Measurements from ENCODE around the gene NOM1.

Gene NOM1

DNA sequence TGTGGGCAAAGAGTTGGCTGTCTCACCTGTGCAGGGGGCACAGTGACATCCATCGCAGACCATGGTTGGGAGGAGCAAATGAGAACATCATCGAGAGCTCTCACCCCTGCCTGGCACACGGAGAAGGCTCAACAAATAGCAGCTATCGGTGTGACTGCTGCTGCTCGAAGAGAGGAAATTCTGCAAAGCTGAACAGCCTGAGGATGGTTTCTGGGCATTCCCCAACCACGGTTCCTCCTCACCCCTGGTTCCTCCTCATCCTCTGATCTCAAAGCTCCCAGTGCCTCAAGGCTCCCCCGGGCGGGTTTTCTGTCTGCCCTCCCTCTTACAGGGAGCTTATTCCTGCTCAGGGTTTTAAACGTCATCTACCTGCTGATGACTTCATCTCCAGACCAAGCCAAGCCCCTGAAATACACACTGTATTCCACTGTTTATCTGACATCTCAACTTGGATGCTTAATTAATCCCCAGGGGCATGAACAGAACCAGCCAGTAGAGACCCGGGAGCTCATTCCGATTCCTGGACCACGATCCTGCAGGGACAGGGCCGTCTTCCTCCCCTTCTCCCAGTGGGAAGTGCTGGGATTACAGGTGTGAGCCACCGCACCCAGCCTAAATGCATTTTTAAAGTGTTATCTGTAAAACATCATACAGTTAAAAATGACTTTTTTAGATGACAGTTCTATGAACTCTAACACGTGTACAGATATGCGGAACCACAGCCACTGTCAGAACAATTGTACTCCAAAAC lies 19.5 kb upstream of the NOM1 start:
- no peak for TF ChIP-seq SIN3A (IDR thresholded peaks at IDR 0.05; ENCODE audit: borderline replicate concordance, insufficient read depth, low read length)
- no peak for TF ChIP-seq POLR2AphosphoS5 (IDR thresholded peaks at IDR 0.05; ENCODE audit: low read depth, low read length)
- TF ChIP-seq FOXP2 (optimal IDR thresholded peaks at IDR 0.05; ENCODE audit: borderline replicate concordance, extremely low read depth, extremely low read length, insufficient read depth), result no peak
- TF ChIP-seq TAF1 (IDR thresholded peaks at IDR 0.05; ENCODE audit: borderline replicate concordance, insufficient read depth, low read length), result no peak
- TF ChIP-seq, protein P1, sequence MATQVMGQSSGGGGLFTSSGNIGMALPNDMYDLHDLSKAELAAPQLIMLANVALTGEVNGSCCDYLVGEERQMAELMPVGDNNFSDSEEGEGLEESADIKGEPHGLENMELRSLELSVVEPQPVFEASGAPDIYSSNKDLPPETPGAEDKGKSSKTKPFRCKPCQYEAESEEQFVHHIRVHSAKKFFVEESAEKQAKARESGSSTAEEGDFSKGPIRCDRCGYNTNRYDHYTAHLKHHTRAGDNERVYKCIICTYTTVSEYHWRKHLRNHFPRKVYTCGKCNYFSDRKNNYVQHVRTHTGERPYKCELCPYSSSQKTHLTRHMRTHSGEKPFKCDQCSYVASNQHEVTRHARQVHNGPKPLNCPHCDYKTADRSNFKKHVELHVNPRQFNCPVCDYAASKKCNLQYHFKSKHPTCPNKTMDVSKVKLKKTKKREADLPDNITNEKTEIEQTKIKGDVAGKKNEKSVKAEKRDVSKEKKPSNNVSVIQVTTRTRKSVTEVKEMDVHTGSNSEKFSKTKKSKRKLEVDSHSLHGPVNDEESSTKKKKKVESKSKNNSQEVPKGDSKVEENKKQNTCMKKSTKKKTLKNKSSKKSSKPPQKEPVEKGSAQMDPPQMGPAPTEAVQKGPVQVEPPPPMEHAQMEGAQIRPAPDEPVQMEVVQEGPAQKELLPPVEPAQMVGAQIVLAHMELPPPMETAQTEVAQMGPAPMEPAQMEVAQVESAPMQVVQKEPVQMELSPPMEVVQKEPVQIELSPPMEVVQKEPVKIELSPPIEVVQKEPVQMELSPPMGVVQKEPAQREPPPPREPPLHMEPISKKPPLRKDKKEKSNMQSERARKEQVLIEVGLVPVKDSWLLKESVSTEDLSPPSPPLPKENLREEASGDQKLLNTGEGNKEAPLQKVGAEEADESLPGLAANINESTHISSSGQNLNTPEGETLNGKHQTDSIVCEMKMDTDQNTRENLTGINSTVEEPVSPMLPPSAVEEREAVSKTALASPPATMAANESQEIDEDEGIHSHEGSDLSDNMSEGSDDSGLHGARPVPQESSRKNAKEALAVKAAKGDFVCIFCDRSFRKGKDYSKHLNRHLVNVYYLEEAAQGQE (IDR thresholded peaks at IDR 0.05; ENCODE audit: insufficient read depth in 1 of 2, low read depth in 2 of 2, low read length in 2 of 2), result no peak

DNA sequence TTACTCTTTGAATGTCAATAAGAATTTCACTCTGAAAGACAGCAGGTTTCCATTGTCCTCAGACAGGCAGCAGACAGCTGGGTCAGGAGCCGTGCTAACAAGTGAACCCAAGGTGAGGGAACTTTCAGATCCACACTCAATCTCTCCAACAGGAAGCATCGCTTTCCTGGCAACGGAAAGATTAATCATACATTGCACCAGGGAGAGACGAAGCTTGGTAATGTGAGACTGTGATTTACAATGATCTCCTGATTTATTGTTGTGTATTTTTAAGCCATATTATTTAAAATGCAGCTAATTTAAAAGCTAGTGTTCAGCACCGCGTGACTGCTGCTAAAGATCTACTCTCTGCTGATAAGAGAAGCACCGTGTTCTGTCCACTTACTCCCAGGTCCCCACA lies 17.5 kb upstream of the NOM1 start:
- TF ChIP-seq TAF1 (IDR thresholded peaks at IDR 0.05; ENCODE audit: borderline replicate concordance, insufficient read depth, low read length) (no peak), FOXP2 (optimal IDR thresholded peaks at IDR 0.05; ENCODE audit: borderline replicate concordance, extremely low read depth, extremely low read length, insufficient read depth) (peak; percentile 82), SIN3A (IDR thresholded peaks at IDR 0.05; ENCODE audit: borderline replicate concordance, insufficient read depth, low read length) (no peak), POLR2AphosphoS5 (IDR thresholded peaks at IDR 0.05; ENCODE audit: low read depth, low read length) (no peak)
- TF ChIP-seq, protein P1 (IDR thresholded peaks at IDR 0.05; ENCODE audit: insufficient read depth in 1 of 2, low read depth in 2 of 2, low read length in 2 of 2), result no peak

DNA sequence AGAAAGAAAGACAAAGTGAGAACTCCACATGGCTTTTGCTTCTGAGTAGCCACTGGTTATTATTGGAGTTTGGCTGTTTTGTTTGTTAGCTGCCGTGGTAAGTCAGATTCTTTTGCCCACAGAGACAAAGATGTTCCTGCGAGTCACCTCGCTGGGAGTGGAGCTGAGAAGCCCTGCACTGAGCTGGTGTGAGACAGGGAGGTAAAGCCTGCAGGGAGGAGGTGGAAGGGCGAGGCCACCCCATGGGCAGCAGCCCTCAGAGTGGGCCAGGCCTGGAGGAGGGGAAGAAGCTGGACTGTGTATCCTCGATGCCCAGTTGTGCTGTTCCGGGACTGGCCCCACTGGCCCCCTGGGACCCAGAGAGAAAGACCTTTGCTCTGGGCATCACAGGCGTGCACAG lies 14.3 kb upstream of the NOM1 start:
- TF ChIP-seq, protein P1 (IDR thresholded peaks at IDR 0.05; ENCODE audit: insufficient read depth in 1 of 2, low read depth in 2 of 2, low read length in 2 of 2), result no peak
- no peak for TF ChIP-seq FOXP2 (optimal IDR thresholded peaks at IDR 0.05; ENCODE audit: borderline replicate concordance, extremely low read depth, extremely low read length, insufficient read depth)
- TF ChIP-seq SIN3A (IDR thresholded peaks at IDR 0.05; ENCODE audit: borderline replicate concordance, insufficient read depth, low read length), result no peak
- no peak for TF ChIP-seq POLR2AphosphoS5 (IDR thresholded peaks at IDR 0.05; ENCODE audit: low read depth, low read length)
- TF ChIP-seq TAF1 (IDR thresholded peaks at IDR 0.05; ENCODE audit: borderline replicate concordance, insufficient read depth, low read length), result no peak

DNA sequence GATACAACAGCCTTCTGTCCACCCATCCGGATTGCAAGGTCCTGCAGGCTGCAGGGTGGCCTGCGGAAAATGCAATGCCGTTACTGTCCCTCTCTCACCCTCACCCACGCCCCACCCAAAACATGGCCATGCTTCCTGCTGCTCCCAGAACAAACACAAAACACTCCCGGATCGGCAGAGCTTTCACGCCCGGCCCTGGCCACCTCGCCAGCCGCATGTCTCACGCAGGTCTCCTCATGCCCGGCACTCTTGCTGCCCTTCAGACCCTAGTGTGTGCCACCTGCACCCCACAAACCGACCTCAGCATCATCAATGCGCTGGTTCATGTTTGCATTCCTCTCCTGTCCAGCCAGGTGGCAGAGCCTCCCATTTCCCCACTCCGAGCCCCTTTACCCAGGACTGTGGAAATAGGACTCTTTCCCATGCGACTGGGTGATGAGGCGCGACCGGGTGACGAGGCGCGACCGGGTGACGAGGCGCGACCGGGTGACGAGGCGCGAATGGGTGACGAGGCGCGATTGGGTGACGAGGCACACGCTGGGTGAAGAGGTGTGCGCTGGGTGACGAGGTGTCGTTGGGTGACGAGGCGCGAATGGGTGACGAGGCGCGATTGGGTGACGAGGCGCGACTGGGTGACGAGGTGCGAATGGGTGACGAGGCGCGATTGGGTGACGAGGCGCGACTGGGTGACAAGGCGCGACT lies 8.9 kb upstream of the NOM1 start:
- no peak for TF ChIP-seq SIN3A (IDR thresholded peaks at IDR 0.05; ENCODE audit: borderline replicate concordance, insufficient read depth, low read length)
- TF ChIP-seq POLR2AphosphoS5 (IDR thresholded peaks at IDR 0.05; ENCODE audit: low read depth, low read length), result no peak

DNA sequence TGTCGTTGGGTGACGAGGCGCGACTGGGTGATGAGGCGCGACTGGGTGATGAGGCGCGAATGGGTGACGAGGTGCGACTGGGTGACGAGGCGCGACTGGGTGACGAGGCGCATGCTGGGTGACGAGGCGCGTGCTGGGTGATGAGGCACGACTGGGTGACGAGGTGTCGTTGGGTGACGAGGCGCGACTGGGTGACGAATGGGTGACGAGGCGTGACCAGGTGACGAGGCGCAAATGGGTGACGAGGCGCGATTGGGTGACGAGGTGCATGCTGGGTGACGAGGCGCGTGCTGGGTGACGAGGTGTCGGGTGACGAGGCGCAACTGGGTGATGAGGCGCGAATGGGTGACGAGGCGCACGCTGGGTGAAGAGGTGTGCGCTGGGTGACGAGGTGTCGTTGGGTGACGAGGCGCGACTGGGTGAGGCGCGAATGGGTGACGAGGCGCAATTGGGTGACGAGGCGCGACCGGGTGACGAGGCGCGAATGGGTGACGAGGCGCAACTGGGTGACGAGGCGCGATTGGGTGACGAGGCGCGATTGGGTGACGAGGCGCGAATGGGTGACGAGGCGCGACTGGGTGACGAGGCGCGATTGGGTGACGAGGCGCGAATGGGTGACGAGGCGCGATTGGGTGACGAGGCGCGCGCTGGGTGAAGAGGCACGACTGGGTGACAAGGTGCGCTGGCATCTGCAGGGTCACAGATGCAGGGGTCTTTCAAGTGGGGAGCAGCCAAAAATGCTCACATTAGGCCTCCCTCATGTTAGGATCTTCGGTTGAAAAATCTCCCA lies 7.9 kb upstream of the NOM1 start:
- TF ChIP-seq TAF1 (IDR thresholded peaks at IDR 0.05; ENCODE audit: borderline replicate concordance, insufficient read depth, low read length) (no peak), FOXP2 (optimal IDR thresholded peaks at IDR 0.05; ENCODE audit: borderline replicate concordance, extremely low read depth, extremely low read length, insufficient read depth) (no peak), POLR2AphosphoS5 (IDR thresholded peaks at IDR 0.05; ENCODE audit: low read depth, low read length) (no peak), SIN3A (IDR thresholded peaks at IDR 0.05; ENCODE audit: borderline replicate concordance, insufficient read depth, low read length) (no peak)
- TF ChIP-seq, protein P1 (IDR thresholded peaks at IDR 0.05; ENCODE audit: insufficient read depth in 1 of 2, low read depth in 2 of 2, low read length in 2 of 2), result no peak

All from PFSK-1 (cell line).